Fibroblast of skin of right quadriceps (primary cell): Measurements from ENCODE around the gene CCDC59.

ENCODE experiments used
- DNase-seq: peaks from one replicate; pipeline ENCODE4 v3.0.0-alpha.2; 2013

CCDC59 gene

GRCh38 chr12:82314406-82314892 is 43.7 kb downstream of the CCDC59 start:
- DNase-seq: no peak
